A673 (cell line): ENCODE measurements around the gene DPP7. TPM values are rescaled to one million over a fixed set of nuclear protein-coding genes. Genes with fewer than 3 reads are reported as not detected.

Experiments
- BruUV-seq: library from RNA; stranded (reverse); fragments of 400-500 nt; replicated peaks from 2 replicates; lab custom pipeline; 2021; lab: Mats Ljungman, UMichigan
- CTCF ChIA-PET: fragments of 300-600 bp; sonication (Branson Sonifier 250); formaldehyde crosslinking; loops from one replicate; lab custom pipeline; 2022; ENCODE audit warnings: antibody characterized with exemption; lab: Charles Lee
- POLR2A ChIA-PET: fragments of 300-600 bp; sonication (Branson Sonifier 250); formaldehyde crosslinking; loops from one replicate; lab custom pipeline; 2022; ENCODE audit warnings: antibody characterized with exemption; ENCODE audit not compliant: low non-redundant PET; lab: Charles Lee
- DNase-seq: peaks from one replicate; pipeline ENCODE4 v3.0.0-alpha.2; 2015; ENCODE audit warnings: low spot score
- H3K27ac ChIP-seq: fragments of 200-600 bp; sonication (generic); 2 replicates; pipeline ENCODE4 v1.5.1; 2016; ENCODE audit warnings: mixed run types, low read depth, mild to moderate bottlenecking, mixed read lengths, antibody characterized with exemption, low read length; ENCODE audit not compliant: poor library complexity, severe bottlenecking
- H3K27me3 ChIP-seq: fragments of 200-600 bp; sonication (generic); replicated peaks from 2 replicates; pipeline ENCODE4 v1.6.1; 2017; ENCODE audit warnings: mixed run types, low read depth, mild to moderate bottlenecking, mixed read lengths, antibody characterized with exemption, low read length; ENCODE audit not compliant: insufficient read depth, poor library complexity
- H3K36me3 ChIP-seq: fragments of 200-600 bp; sonication (generic); 2 replicates; pipeline ENCODE4 v1.6.1; 2016; ENCODE audit warnings: mixed run types, mild to moderate bottlenecking, mixed read lengths, antibody characterized with exemption, low read length; ENCODE audit not compliant: insufficient read depth, poor library complexity, severe bottlenecking
- H3K4me1 ChIP-seq: fragments of 200-600 bp; sonication (generic); 2 replicates; pipeline ENCODE4 v1.6.1; 2017; ENCODE audit warnings: mixed run types, mild to moderate bottlenecking, mixed read lengths, antibody characterized with exemption, low read length; ENCODE audit not compliant: insufficient read depth, poor library complexity, severe bottlenecking
- H3K4me3 ChIP-seq: fragments of 200-600 bp; sonication (generic); 2 replicates; pipeline ENCODE4 v1.5.1; 2016; ENCODE audit warnings: low read depth, mixed run types, mild to moderate bottlenecking, mixed read lengths, low read length; ENCODE audit not compliant: poor library complexity, severe bottlenecking
- H3K9me3 ChIP-seq: fragments of 200-600 bp; sonication (generic); 2 replicates; pipeline ENCODE4 v1.6.1; 2016; ENCODE audit warnings: mixed run types, low read depth, mild to moderate bottlenecking, mixed read lengths, antibody characterized with exemption, low read length; ENCODE audit not compliant: poor library complexity, severe bottlenecking
- EZH2 ChIP-seq: fragments of 200-600 bp; sonication (generic); IDR thresholded peaks from 2 replicates; pipeline ENCODE4 v1.6.1; 2017; ENCODE audit warnings: borderline replicate concordance, low read depth, mild to moderate bottlenecking, mixed read lengths, antibody characterized with exemption, low read length; ENCODE audit not compliant: poor library complexity, severe bottlenecking
- intact Hi-C: fragments of 100-400 bp; cut with micrococcal nuclease; formaldehyde crosslinking; loops from one replicate; pipeline ENCODE4 v1.10.0; 2022; ENCODE audit not compliant: unreplicated experiment
- total RNA-seq: library from RNA; stranded (reverse); gene quantifications from 2 replicates; pipeline ENCODE4 v1.2.3, GENCODE V29; 2021
- TF ChIP-seq, protein P1 (sequence below): fragments of 300-800, 200-600 bp; sonication (generic); conservative IDR thresholded peaks from 2 replicates; pipeline ENCODE4 v1.5.1; 2017; ENCODE audit warnings: low read depth, mild to moderate bottlenecking, antibody characterized with exemption, low read length, moderate library complexity, mixed read lengths

DPP7 gene
- total RNA-seq, 1 experiment from 2014 or later: 120 TPM

DNA sequence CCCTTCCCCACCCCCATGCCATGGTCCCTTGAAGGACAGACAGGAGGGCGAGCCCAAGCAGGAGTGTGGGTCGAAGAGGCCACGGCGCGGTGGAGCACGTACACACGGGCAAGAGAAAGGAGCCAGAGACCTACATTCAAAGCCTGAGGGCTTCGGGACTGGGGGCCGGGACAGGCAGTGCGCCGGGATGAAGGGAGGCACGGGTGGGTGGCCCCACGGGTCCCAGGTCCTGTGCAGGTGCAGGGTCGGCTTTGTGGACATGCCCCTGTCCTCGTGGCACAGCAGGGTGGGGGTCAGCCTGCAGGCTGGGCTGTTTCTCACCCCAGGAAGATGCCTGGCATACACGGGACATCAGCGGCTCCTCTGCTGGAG, 45.5 kb upstream of the DPP7 start:
- no peak overlapping the region for H3K27ac ChIP-seq
- peaks cover 62% of the 10 kb centered on the region for H3K27me3 ChIP-seq
- TF ChIP-seq EZH2: no peak
- TF ChIP-seq, protein P1, sequence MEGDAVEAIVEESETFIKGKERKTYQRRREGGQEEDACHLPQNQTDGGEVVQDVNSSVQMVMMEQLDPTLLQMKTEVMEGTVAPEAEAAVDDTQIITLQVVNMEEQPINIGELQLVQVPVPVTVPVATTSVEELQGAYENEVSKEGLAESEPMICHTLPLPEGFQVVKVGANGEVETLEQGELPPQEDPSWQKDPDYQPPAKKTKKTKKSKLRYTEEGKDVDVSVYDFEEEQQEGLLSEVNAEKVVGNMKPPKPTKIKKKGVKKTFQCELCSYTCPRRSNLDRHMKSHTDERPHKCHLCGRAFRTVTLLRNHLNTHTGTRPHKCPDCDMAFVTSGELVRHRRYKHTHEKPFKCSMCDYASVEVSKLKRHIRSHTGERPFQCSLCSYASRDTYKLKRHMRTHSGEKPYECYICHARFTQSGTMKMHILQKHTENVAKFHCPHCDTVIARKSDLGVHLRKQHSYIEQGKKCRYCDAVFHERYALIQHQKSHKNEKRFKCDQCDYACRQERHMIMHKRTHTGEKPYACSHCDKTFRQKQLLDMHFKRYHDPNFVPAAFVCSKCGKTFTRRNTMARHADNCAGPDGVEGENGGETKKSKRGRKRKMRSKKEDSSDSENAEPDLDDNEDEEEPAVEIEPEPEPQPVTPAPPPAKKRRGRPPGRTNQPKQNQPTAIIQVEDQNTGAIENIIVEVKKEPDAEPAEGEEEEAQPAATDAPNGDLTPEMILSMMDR: no peak
- H3K4me1 ChIP-seq: peaks cover 20% of the 10 kb centered on the region
- BruUV-seq: no TSS peak
- DNase-seq: no peak
- intact Hi-C loops: no loop called here
- CTCF ChIA-PET: no interaction called here
- no peaks in the 10 kb centered on the region for H3K9me3 ChIP-seq
- POLR2A ChIA-PET: no interaction called here
- H3K4me3 ChIP-seq: no peak overlapping the region
- H3K36me3 ChIP-seq: no peaks in the 10 kb centered on the region

DNA sequence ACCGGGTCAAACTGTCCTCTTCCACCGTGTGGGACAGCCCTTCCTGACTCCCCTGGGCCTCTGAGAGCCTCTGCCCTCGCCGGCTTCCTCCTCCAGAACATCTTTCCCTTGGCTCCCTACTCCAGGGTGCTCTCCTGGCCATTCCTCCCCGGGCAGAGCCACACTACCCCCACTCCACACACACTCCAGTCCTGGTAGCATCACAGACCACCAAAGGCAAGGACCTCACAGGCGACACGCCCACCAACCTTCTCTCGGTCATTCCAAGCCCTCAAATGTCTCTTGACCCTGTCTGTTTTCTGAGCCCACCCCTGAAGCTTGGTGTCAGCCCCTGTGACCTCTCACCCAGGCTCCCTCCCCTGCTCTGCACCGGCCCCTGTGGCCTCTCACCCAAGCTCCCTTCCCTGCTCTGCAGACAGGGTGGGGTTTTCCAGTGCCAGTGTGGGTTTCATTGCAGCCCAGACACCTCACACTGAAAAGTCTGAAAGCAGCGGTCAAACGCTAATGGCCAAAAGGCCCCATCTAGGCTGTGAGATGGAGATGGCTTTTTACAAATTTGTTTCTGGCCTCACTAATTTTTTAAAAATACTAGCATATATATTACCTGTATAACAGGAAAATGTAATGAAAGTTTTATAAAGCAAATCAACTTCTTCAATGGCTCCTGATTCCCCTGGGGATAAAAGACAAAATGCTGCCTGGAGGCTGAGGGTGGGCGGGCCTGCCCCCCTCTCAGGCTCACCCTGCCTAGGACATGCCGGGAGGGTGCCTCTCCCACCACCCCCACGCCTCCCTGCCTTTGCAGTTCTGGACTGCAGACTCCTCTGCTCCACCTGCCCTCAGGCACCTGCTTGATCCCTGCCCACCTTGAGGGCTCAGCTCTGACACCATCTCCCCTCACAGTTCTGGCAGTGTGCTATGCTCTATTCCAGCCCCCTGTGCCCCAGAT, 44.8 kb upstream of the DPP7 start:
- H3K27ac ChIP-seq: no peak overlapping the region
- intact Hi-C loops: no loop called here
- TF ChIP-seq, protein P1: no peak
- TF ChIP-seq EZH2: no peak
- H3K4me1 ChIP-seq: peaks cover 20% of the 10 kb centered on the region
- no peaks in the 10 kb centered on the region for H3K9me3 ChIP-seq
- no peaks in the 10 kb centered on the region for H3K36me3 ChIP-seq
- ChIA-PET CTCF (no interaction called here), POLR2A (no interaction called here)
- peaks cover 55% of the 10 kb centered on the region for H3K27me3 ChIP-seq
- no TSS peak for BruUV-seq
- no peak for DNase-seq
- no peak overlapping the region for H3K4me3 ChIP-seq

DNA sequence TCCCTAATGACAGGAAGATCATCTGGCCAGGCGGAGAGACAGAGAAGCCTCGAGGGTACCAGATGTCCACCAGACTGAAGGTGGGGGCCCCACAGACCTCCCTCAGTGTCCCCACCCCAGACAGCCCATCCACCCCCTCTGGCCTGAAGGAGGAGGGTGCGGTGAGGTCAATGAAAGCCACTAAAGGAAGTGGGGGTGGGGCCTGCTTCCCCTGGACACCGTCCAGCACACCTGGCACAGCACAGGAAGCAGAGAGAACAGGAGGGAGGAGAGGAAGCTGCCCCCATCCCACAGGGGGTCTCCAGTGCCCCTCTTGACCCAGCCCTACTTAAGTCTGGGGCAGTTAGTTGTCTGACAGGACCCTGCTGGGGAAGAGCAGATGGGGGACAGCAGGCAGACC, 44.1 kb upstream of the DPP7 start:
- ChIA-PET CTCF (no interaction called here), POLR2A (no interaction called here)
- H3K36me3 ChIP-seq: no peaks in the 10 kb centered on the region
- BruUV-seq: no TSS peak
- TF ChIP-seq, protein P1: no peak
- TF ChIP-seq EZH2: no peak
- intact Hi-C loops: no loop called here
- peaks cover 20% of the 10 kb centered on the region for H3K4me1 ChIP-seq
- H3K27me3 ChIP-seq: peaks cover 49% of the 10 kb centered on the region
- H3K9me3 ChIP-seq: no peaks in the 10 kb centered on the region
- H3K4me3 ChIP-seq: no peak overlapping the region
- no peak for DNase-seq
- H3K27ac ChIP-seq: no peak overlapping the region
